ENCODE data around the gene CAVIN4.

The CAVIN4 gene

DNA sequence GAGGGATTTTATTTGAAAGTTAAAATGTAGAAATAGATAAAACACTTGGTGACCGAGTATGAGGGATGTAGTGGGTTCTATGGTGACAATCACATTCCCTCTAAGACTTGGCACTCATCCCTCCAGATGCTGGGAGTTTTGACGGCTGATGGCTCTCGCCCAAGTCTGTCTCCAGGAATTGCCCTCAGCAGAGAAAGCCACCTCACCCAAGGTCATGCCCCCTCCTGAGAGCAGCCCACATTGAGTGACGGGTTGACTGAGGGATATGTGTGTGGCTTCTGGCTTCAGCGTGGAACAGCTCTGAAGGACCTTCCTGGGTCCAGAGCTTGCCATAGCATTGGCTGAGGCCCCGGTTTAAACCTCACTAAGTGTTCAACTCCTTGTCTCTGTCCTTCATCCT is 19.4 kb downstream of the CAVIN4 start:
- Mint-ChIP-seq H3K27ac (peak overlapping the region; percentile 1 to 7), H3K27me3 (no peaks in the 10 kb centered on the region), H3K36me3 (ENCODE audit: insufficient read depth) (no peaks in the 10 kb centered on the region), H3K4me1 (ENCODE audit: low read depth in 2 of 2) (peaks cover 13 to 18% of the 10 kb centered on the region in 2 donors), H3K9me3 (no peaks in the 10 kb centered on the region), H3K4me3 (peak overlapping the region in 1 of 2 donors; percentile 59)
- no peak for DNase-seq
- ATAC-seq (replicated peaks), result no peak

- Mint-ChIP-seq H3K27me3 (no peaks in the 10 kb centered on the region), H3K4me1 (ENCODE audit: low read depth in 2 of 2) (peaks cover 13 to 18% of the 10 kb centered on the region in 2 donors), H3K4me3 (peak overlapping the region; percentile 59 to 76), H3K27ac (peak overlapping the region; percentile 7 to 69), H3K36me3 (ENCODE audit: insufficient read depth) (no peaks in the 10 kb centered on the region), H3K9me3 (no peaks in the 10 kb centered on the region)
- ATAC-seq (replicated peaks) (peak; percentile 80), DNase-seq (peak; percentile 66 to 74 (median 70))
These were observed 20.8 kb downstream of the CAVIN4 start for GRCh38 chr9:100598641-100599145.

GRCh38 chr9:100600521-100601079 is 22.7 kb downstream of the CAVIN4 start:
- H3K27me3 Mint-ChIP-seq, result no peaks in the 10 kb centered on the region
- peaks cover 13 to 18% of the 10 kb centered on the region in 2 donors for H3K4me1 Mint-ChIP-seq (ENCODE audit: low read depth in 2 of 2)
- DNase-seq (no peak), ATAC-seq (replicated peaks) (no peak)
- no peak overlapping the region for H3K4me3 Mint-ChIP-seq
- H3K27ac Mint-ChIP-seq, result no peak overlapping the region
- H3K9me3 Mint-ChIP-seq, result no peaks in the 10 kb centered on the region
- H3K36me3 Mint-ChIP-seq (ENCODE audit: insufficient read depth), result no peaks in the 10 kb centered on the region

GRCh38 chr9:100601216-100601615 is 23.3 kb downstream of the CAVIN4 start:
- ATAC-seq (replicated peaks) (peak; percentile 25), DNase-seq (peak; percentile 9 to 19 (median 11))
- H3K36me3 Mint-ChIP-seq (ENCODE audit: insufficient read depth), result no peaks in the 10 kb centered on the region
- peaks cover 11 to 13% of the 10 kb centered on the region in 2 donors for H3K4me1 Mint-ChIP-seq (ENCODE audit: low read depth in 2 of 2)
- H3K27me3 Mint-ChIP-seq, result no peaks in the 10 kb centered on the region
- H3K27ac Mint-ChIP-seq, result no peak overlapping the region
- no peaks in the 10 kb centered on the region for H3K9me3 Mint-ChIP-seq
- H3K4me3 Mint-ChIP-seq, result no peak overlapping the region

DNA sequence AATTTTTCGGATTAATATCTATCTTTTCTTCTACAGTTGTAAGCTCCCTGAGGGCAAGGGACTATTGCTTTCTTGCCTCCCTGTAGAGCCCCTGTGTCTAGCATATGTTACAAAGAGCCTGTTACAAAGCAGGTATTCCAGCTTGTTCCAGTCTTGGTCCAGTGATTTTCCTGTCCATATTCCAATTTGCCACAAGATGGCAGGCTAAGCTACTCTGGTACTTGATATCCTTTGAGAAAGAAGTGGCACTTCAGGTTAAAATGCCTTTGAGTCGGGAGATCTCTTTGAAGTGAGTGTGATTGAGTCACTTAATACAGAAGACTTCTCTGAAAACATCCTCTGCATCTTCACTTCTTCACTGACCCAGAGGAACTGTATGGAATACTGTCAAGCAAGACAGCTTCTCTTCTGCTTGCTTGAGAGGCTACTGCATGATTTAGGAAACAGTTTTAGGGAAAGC is 24.5 kb downstream of the CAVIN4 start:
- Mint-ChIP-seq H3K27me3 (no peaks in the 10 kb centered on the region), H3K9me3 (no peaks in the 10 kb centered on the region), H3K27ac (no peak overlapping the region), H3K36me3 (ENCODE audit: insufficient read depth) (no peaks in the 10 kb centered on the region), H3K4me3 (no peak overlapping the region), H3K4me1 (ENCODE audit: low read depth in 2 of 2) (peaks cover 11 to 13% of the 10 kb centered on the region in 2 donors)
- DNase-seq (no peak), ATAC-seq (replicated peaks) (no peak)

GRCh38 chr9:100605405-100605804 is 27.5 kb downstream of the CAVIN4 start:
- Mint-ChIP-seq H3K9me3 (no peaks in the 10 kb centered on the region), H3K4me3 (no peak overlapping the region), H3K36me3 (ENCODE audit: insufficient read depth) (no peaks in the 10 kb centered on the region), H3K4me1 (ENCODE audit: low read depth in 2 of 2) (no peaks in the 10 kb centered on the region), H3K27ac (no peak overlapping the region), H3K27me3 (no peaks in the 10 kb centered on the region)
- DNase-seq, result no peak
- ATAC-seq (replicated peaks), result no peak

DNA sequence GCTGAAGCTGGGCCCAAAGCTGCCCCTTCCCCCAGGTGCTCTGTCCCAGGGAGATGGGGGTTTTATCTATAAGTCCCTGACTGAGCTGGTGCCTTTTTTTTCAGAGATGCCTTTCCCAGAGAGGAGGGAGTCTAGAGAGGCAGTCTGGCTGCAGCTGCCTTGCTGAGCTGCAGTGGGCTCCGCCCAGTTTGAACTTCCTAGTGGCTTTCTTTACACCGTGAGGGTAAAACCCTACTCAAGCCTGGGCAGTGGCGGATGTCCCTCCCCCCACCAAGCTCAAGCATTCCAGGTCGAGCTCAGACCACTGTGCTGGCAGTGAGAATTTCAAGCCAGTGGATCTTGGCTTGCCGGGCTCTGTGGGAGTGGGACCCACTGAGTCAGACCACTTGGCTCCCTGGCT is 41.3 kb downstream of the CAVIN4 start:
- Mint-ChIP-seq H3K9me3 (peaks cover 0 to 16% of the 10 kb centered on the region in 2 donors), H3K27me3 (peaks cover 27 to 43% of the 10 kb centered on the region in 2 donors), H3K4me3 (no peak overlapping the region), H3K27ac (no peak overlapping the region), H3K4me1 (ENCODE audit: low read depth in 2 of 2) (no peaks in the 10 kb centered on the region), H3K36me3 (ENCODE audit: insufficient read depth) (no peaks in the 10 kb centered on the region)
- ATAC-seq (replicated peaks) (no peak), DNase-seq (no peak)

DNA sequence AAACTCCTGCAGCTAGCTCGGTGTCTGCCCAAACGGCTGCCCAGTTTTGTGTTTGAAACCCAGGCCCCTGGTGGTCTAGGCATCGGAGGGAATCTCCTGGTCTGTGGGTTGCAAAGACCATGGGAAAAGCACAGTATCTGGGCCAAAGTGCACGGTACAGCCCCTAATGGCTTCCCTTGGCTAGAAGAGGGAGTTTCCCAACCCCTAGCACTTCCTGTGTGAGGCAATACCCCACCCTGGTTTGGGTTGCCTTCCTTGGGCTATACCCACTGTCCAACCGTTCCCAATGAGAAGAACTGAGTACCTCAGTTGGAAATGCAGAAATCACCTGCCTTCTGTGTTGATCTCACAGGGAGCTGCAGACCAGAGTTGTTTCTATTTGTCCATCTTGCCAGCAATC is 41.8 kb downstream of the CAVIN4 start:
- Mint-ChIP-seq H3K4me1 (ENCODE audit: low read depth in 2 of 2) (no peaks in the 10 kb centered on the region), H3K4me3 (no peak overlapping the region), H3K27me3 (peaks cover 27 to 43% of the 10 kb centered on the region in 2 donors), H3K27ac (no peak overlapping the region), H3K36me3 (ENCODE audit: insufficient read depth) (no peaks in the 10 kb centered on the region), H3K9me3 (peaks cover 0 to 16% of the 10 kb centered on the region in 2 donors)
- ATAC-seq (replicated peaks) (no peak), DNase-seq (no peak)

- DNase-seq (no peak), ATAC-seq (replicated peaks) (no peak)
- H3K27me3 Mint-ChIP-seq, result peaks cover 0 to 2% of the 10 kb centered on the region in 2 donors
- no peak overlapping the region for H3K4me3 Mint-ChIP-seq
- no peaks in the 10 kb centered on the region for H3K4me1 Mint-ChIP-seq (ENCODE audit: low read depth in 2 of 2)
- H3K9me3 Mint-ChIP-seq, result peaks cover 0 to 7% of the 10 kb centered on the region in 2 donors
- H3K27ac Mint-ChIP-seq, result no peak overlapping the region
- no peaks in the 10 kb centered on the region for H3K36me3 Mint-ChIP-seq (ENCODE audit: insufficient read depth)
These were observed 46.1 kb downstream of the CAVIN4 start for GRCh38 chr9:100623969-100624368.

DNA sequence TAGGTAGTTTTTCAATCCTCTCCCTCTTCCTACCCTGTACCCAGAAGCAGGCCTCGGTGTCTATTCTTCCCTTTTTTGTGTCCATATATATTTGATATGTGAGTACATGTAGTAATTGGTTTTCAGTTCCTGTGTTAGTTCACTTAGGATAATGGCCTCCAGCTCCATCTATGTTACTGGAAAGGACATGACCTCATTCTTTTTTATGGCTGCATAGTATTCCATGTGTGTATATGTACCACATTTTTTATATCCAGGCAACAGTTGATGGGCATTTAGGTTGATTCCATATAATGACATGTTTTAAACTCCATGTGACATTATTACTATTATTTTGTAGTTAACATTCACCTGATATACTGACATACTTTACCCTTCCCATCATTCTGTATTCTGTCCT is 49.1 kb downstream of the CAVIN4 start:
- DNase-seq, result no peak
- no peak overlapping the region for H3K27ac Mint-ChIP-seq
- peaks cover 10 to 12% of the 10 kb centered on the region in 2 donors for H3K27me3 Mint-ChIP-seq
- ATAC-seq (replicated peaks), result no peak
- H3K4me1 Mint-ChIP-seq (ENCODE audit: low read depth in 2 of 2), result no peaks in the 10 kb centered on the region
- peaks cover 0 to 7% of the 10 kb centered on the region in 2 donors for H3K9me3 Mint-ChIP-seq
- H3K4me3 Mint-ChIP-seq, result no peak overlapping the region
- no peaks in the 10 kb centered on the region for H3K36me3 Mint-ChIP-seq (ENCODE audit: insufficient read depth)

DNA sequence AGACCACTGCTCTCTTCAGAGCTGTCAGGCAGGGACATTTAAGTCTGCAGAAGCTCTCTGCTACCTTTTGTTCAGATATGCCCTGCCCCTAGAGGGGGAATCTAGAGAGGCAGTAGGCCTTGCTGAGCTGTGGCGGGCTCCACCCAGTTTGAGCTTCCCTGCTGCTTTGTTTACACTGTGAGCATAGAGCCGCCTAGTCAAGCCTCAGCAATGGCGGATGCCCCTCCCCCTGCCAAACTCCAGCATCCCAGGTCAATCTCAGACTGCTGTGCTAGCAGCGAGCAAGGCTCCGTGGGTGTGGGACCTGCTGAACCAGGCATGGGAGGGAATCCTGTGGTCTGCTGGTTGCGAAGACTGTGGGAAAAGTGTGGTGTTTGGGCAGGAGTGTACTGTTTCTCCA is 59.9 kb downstream of the CAVIN4 start:
- Mint-ChIP-seq H3K4me3 (no peak overlapping the region), H3K9me3 (peaks cover 3 to 4% of the 10 kb centered on the region in 2 donors), H3K27ac (no peak overlapping the region), H3K4me1 (ENCODE audit: low read depth in 2 of 2) (no peaks in the 10 kb centered on the region), H3K27me3 (peaks cover 29 to 52% of the 10 kb centered on the region in 2 donors), H3K36me3 (ENCODE audit: insufficient read depth) (no peaks in the 10 kb centered on the region)
- no peak for DNase-seq
- ATAC-seq (replicated peaks), result no peak

All from effector memory CD8-positive, alpha-beta T cell (primary cell).